NCI-H345 (cell line): ENCODE measurements around the gene KNL1.
"Not testable (repeated sequence)": the region's sequence is repeated elsewhere in the genome, so short reads cannot be mapped to it uniquely, and the experiment has no call there.

Experiments
- DNase-seq: peaks from one replicate; lab custom pipeline; 2025; lab: John Stamatoyannopoulos, UW

Gene KNL1, protein sequence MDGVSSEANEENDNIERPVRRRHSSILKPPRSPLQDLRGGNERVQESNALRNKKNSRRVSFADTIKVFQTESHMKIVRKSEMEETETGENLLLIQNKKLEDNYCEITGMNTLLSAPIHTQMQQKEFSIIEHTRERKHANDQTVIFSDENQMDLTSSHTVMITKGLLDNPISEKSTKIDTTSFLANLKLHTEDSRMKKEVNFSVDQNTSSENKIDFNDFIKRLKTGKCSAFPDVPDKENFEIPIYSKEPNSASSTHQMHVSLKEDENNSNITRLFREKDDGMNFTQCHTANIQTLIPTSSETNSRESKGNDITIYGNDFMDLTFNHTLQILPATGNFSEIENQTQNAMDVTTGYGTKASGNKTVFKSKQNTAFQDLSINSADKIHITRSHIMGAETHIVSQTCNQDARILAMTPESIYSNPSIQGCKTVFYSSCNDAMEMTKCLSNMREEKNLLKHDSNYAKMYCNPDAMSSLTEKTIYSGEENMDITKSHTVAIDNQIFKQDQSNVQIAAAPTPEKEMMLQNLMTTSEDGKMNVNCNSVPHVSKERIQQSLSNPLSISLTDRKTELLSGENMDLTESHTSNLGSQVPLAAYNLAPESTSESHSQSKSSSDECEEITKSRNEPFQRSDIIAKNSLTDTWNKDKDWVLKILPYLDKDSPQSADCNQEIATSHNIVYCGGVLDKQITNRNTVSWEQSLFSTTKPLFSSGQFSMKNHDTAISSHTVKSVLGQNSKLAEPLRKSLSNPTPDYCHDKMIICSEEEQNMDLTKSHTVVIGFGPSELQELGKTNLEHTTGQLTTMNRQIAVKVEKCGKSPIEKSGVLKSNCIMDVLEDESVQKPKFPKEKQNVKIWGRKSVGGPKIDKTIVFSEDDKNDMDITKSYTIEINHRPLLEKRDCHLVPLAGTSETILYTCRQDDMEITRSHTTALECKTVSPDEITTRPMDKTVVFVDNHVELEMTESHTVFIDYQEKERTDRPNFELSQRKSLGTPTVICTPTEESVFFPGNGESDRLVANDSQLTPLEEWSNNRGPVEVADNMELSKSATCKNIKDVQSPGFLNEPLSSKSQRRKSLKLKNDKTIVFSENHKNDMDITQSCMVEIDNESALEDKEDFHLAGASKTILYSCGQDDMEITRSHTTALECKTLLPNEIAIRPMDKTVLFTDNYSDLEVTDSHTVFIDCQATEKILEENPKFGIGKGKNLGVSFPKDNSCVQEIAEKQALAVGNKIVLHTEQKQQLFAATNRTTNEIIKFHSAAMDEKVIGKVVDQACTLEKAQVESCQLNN (N-terminal part only)

DNA sequence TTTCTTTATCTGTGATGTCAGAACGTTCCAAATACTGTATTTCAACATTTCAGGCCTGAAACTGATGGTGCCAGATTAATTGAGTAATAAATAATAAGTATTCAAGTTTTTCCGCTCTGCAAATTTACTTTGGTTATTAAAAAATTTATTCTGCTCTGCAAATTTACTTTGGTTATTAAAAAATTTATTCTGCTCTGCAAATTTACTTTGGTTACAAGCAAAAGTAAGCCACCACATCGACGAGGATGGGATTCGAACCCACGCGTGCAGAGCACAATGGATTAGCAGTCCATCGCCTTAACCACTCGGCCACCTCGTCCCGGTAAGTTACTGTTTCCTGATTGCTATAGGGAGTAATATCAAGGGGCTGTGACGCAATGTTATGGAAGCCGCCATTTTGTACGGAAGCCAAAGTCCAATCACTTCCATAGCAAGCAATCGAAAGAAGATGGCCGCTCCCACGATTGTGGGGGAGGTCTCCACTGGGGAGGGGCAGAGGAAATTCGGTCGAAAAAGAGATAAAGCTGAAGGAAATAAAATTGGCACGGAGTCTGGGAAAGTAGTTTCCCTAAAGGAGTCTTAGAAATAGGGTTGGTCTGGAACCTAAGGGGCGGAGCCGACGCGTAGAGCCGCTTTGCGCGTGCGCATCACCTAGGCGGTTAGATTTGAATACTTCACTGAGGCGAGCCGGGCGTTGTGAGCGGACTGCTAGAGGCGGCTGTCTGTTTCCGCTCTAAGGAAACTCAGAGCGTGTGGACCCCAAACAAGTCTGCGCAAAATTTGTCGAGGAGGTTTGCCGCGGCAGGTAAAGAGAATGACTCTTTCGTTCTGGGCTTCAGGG lies at the start of gene KNL1:
KNL1 (plus strand) TSS at position 662 of the 841 bp plus-strand sequence. CDS start 8,683 bp downstream, outside the sequence.
- peak; percentile 89 for DNase-seq

DNA sequence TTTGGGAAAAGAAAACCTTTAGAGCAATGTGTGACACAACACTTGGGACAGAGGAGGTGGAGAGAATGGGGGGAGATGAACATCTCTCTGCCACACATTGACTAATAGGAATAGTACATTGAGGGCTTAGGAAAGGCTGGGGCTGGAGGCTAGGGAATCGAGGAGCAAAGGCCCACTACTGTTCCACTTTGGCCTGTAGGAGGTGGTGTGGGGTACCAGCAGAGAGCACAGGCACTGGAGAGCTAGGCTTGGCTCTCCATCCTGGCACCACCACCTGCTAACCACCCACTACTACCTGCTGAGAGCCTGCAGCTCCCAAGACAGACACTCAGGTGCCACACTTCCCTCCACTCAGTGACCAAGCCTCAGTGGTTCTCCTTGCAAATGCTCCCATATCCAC lies 48.6 kb upstream of the KNL1 start:
- no peak for DNase-seq

DNA sequence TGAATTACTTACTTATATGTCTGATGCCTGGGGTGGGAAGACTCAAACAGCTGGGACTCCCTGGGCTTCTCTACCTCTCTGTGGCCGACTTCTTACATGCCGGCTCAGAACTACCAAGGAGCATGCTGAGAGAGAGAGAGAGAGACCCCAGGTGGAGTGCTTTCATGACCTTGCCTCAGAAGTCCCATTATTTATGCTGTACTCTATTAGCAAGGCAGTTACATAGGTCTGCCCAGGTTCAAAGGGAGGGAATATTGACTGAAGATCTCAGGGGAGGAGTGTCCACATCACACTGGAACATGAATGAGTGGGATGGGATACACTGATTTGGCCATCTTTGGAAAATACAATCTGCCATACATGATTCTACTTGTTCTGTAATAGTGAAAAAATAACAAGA lies 45.4 kb upstream of the KNL1 start:
- DNase-seq = no peak

DNA sequence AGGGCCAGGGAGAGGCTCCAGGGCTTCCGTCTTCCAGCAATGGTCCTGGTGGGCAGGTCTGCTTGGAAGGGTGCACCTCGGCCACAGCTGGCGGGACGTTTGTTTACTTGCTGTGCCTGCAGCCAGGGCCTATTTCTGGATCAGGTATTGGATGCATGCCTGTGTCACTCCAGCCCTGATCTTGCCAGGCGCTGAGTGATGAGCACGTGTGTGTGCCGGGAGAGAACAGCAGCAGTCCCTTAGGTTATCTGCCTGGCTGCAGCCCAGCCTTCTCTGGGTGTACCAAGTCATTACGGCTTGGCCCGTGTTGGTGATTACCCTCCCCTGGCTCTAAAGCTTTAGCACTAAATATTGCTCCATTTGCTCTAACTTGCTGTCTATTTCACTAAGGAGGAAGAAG lies 44.2 kb upstream of the KNL1 start:
- no peak for DNase-seq

GRCh38 chr15:40550341-40551037 lies 43.6 kb upstream of the KNL1 start:
- no peak for DNase-seq

DNA sequence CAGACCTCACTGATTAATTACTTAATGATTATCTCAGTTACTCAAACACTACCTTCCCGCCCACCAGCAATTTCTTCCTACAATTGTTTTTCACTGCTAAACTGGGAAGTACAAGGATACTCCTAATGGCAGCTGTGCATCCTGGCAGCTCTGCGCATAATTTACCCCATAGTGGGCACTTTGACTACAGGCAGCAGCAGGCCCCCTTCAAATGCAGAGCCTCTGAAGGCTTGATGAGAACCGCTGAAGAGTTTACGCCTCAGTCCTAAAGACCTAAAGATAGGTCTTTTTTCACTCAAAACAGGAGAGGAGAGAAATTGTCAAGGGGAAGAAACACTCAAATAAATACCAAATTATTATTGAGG lies 39.9 kb upstream of the KNL1 start:
- no peak for DNase-seq

DNA sequence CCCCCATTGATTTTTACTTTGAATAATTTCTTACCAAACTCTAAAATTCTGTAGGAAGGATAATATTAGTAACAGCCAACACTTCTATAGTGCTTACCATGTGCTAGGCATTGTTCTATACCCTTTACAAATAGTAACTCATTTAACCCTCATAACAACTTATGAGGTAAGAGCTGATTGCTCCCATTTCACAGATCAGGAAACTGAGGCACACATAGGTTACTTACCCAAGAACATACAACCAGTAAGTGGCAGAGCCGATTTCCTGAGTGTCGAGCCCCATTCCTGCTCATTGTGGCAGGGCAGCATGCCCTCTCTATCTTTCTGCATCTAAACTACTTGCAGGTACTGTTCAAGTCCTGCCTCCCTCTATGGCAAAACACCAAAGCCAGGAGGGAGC lies 38.2 kb upstream of the KNL1 start:
- no peak for DNase-seq

GRCh38 chr15:40558952-40559742 lies 34.9 kb upstream of the KNL1 start:
- no peak for DNase-seq

- no peak for DNase-seq
Measured at GRCh38 chr15:40562691-40563090, 31.4 kb upstream of the KNL1 start.

GRCh38 chr15:40563426-40563825 lies 30.6 kb upstream of the KNL1 start:
- no peak for DNase-seq

GRCh38 chr15:40564591-40565332 lies 29.3 kb upstream of the KNL1 start, which contains the start of gene CCDC32:
TSS of gene CCDC32 (minus strand) at chr15:40565042. CDS start at chr15:40563015, 2,027 bp downstream.
- peak; percentile 98 for DNase-seq

- peak; percentile 40 for DNase-seq
Measured at GRCh38 chr15:40565333-40566238, 28.5 kb upstream of the KNL1 start.

DNA sequence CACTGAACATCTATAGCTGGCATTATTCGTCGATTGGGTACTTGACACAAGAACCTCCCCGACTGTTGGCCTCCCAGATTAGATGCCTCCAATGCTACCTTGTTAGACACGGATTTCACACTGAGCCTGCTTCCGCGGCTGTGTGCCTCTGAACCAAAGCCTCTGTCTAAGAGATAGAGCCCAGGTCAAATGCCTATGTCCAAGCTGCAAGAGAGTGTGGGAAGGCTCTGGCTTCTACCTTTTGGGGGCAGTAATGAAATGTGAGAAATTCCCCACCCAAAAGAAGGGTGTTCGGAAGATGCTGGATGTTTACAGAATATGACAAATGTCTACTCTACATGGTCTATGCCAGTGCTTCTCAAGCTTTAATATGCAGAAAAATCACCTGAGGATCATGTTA lies 26.9 kb upstream of the KNL1 start:
- no peak for DNase-seq

DNA sequence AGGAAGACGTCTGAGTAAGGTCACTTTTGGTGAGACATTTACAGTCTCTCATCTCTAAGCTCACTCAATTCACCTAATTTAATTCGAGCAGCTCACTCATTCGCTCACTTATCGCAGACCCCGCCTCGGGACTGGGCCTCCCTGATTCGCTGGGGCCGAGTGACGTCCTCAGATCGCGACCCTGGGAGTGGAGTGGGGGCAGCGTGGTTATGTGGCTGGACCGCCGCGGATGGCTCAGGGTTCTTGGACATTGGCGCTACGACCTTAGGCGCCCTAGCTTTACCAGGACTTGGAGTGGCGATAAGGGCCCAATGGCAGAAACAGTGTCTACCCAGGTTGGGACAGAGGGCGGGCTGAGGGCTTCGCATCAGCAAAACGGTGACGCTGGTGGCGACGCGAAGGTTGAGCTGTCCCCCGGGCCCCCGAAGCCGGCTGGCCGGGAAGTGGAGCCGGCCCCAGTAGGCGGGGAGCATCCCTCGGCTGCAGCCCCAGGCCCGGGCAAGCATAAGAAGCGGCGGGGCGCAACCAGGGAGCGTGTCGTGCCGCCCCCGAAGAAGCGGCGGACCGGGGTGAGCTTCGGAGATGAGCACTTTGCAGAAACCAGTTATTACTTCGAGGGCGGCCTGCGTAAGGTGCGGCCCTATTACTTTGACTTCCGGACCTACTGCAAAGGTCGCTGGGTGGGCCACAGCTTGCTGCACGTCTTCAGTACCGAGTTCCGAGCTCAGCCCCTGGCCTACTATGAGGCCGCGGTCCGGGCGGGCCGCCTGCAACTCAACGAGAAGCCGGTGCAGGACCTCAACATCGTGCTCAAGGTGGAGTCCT lies 24.7 kb upstream of the KNL1 start, which contains the start of gene RPUSD2:
RPUSD2 (plus strand) TSS at position 171 of the 825 bp plus-strand sequence; CDS start at position 210, 39 bp downstream.
- peak; percentile 84 for DNase-seq

- DNase-seq = no peak
Measured at GRCh38 chr15:40575113-40575512, 18.9 kb upstream of the KNL1 start.

- DNase-seq = not testable (repeated sequence)
Measured at GRCh38 chr15:40576914-40577313, 17.1 kb upstream of the KNL1 start.

- no peak for DNase-seq
Measured at GRCh38 chr15:40578892-40579291, 15.2 kb upstream of the KNL1 start.
